NCI-H446 treated with DMSO at 0.1 percent for 48 hours (cell line): ENCODE data around the gene RNF115.

Experiments used
- DNase-seq: peaks from one replicate; lab custom pipeline; 2025; lab: John Stamatoyannopoulos, UW

The RNF115 gene

GRCh38 chr1:145701306-145701862, 122.5 kb downstream of the RNF115 start:
- no peak for DNase-seq

- DNase-seq = no peak
Observed at GRCh38 chr1:145696630-145696960, 127.3 kb downstream of the RNF115 start.

- no peak for DNase-seq
Observed at GRCh38 chr1:145695821-145696629, 127.9 kb downstream of the RNF115 start.

- DNase-seq = no peak
Observed at GRCh38 chr1:145692785-145693443, 131.0 kb downstream of the RNF115 start.

- peak; percentile 6 for DNase-seq
Observed at GRCh38 chr1:145690587-145691558, 133.0 kb downstream of the RNF115 start.

DNA sequence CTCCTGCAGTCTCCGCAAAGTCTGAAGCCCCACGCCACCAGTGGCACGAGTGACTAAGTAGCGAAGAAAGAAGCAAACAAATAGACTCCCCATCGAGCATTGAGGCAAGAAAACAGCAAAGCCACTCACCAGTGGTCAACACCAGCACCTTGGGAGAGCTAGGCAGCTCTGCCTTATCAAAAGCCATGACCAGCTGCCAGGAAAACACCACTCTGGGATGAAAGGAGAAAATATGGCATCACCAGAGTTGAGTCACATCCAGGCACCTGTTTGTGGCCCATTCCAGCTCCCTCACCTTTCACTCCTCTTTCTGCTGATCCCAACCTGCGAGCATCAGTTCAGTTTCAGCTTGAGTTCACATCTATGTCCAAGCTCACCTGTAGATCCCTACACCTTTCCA, 134.0 kb downstream of the RNF115 start:
- no peak for DNase-seq

DNA sequence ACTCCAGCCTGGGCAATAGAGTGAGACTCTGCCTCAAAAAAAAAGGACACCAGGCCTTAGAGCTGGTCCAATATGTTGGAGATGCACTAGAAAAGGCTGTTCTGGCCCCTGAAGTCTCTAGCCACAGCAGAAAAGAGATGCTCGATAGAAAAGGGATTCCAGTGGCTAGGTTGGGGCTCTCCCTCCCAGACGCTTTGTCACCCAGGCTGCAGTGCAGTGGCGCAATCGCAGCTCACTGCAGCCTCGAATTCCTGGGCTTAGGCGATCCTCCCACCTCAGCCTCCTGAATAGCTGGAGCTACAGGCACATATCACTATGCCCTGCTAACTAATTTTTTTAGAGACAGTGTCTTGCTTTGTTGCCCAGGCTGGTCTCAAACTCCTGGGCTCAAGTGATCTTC, 135.0 kb downstream of the RNF115 start:
- no peak for DNase-seq
